ENCODE measurements around the gene NRXN3. TPM values are rescaled to one million over a fixed set of nuclear protein-coding genes. Genes with fewer than 3 reads are reported as not detected.

Gene NRXN3
- total and polyA plus RNA-seq, 8 donors = 0.53 to 2.5 (median 1.5) TPM

GRCh38 chr14:79091381-79091963, 921.3 kb downstream of the NRXN3 start:
- TF ChIP-seq CTCF (IDR thresholded peaks at IDR 0.05) = no peak
- Histone ChIP-seq H3K4me3 (no peak overlapping the region), H3K9me3 (no peaks in the 10 kb centered on the region), H3K27ac (no peak overlapping the region), H3K4me1 (peaks cover 0 to 14% (median 11%) of the 10 kb centered on the region in 3 donors), H3K36me3 (no peaks in the 10 kb centered on the region), H3K27me3 (no peaks in the 10 kb centered on the region)
- 15 to 25% methylated on average over 4 of the region's 4 CpGs for WGBS, 2 donors
- DNase-seq (no peak), ATAC-seq (peak; percentile 29 to 85 (median 74)), FAIRE-seq (no peak)
- intact Hi-C loops (cut with DNase I) = no loop called here

- intact Hi-C loops (cut with DNase I) = no loop called here
- TF ChIP-seq CTCF (IDR thresholded peaks at IDR 0.05) = no peak
- no peak for FAIRE-seq
These were observed 923.4 kb downstream of the NRXN3 start for GRCh38 chr14:79093531-79093930.

GRCh38 chr14:79094951-79095350, 924.8 kb downstream of the NRXN3 start:
- DNase-seq (no peak), ATAC-seq (no peak), FAIRE-seq (no peak)
- no peak overlapping the region for H3K27ac ChIP-seq
- no peaks in the 10 kb centered on the region for H3K9me3 ChIP-seq
- no peaks in the 10 kb centered on the region for H3K36me3 ChIP-seq
- no peak overlapping the region for H3K4me3 ChIP-seq
- TF ChIP-seq CTCF (IDR thresholded peaks at IDR 0.05) = no peak
- H3K4me1 ChIP-seq = peaks cover 0 to 11% (median 6%) of the 10 kb centered on the region in 3 donors
- 59 to 88% methylated on average over 2 of the region's 2 CpGs for WGBS, 2 donors
- no peaks in the 10 kb centered on the region for H3K27me3 ChIP-seq
- intact Hi-C loops (cut with DNase I) = no loop called here

More at GRCh38 chr14:79093531-79093930, 923.4 kb downstream of the NRXN3 start:
- no peak overlapping the region for H3K4me3 ChIP-seq
- ATAC-seq (no peak), DNase-seq (no peak)
- 93 to 97% methylated on average over 5 of the region's 5 CpGs for WGBS, 2 donors
- no peak overlapping the region for H3K27ac ChIP-seq
- H3K4me1 ChIP-seq = peaks cover 0 to 14% (median 11%) of the 10 kb centered on the region in 3 donors
- no peaks in the 10 kb centered on the region for H3K27me3 ChIP-seq
- H3K36me3 ChIP-seq = no peaks in the 10 kb centered on the region
- H3K9me3 ChIP-seq = no peaks in the 10 kb centered on the region

- intact Hi-C loops (cut with DNase I) = no loop called here
- Histone ChIP-seq H3K4me3 (no peak overlapping the region), H3K27me3 (no peaks in the 10 kb centered on the region), H3K9me3 (no peaks in the 10 kb centered on the region), H3K36me3 (no peaks in the 10 kb centered on the region), H3K27ac (no peak overlapping the region), H3K4me1 (no peaks in the 10 kb centered on the region)
- DNase-seq (no peak), FAIRE-seq (no peak), ATAC-seq (no peak)
- 79 to 94% methylated on average over 1 of the region's 1 CpG for WGBS, 2 donors
- no peak for TF ChIP-seq CTCF (IDR thresholded peaks at IDR 0.05)
These were observed 926.6 kb downstream of the NRXN3 start for GRCh38 chr14:79096811-79097210.

GRCh38 chr14:79098324-79098723, 928.2 kb downstream of the NRXN3 start:
- 70 to 83% methylated on average over 3 of the region's 3 CpGs for WGBS, 2 donors
- no peak for TF ChIP-seq CTCF (IDR thresholded peaks at IDR 0.05)
- FAIRE-seq (no peak), DNase-seq (no peak), ATAC-seq (no peak)
- intact Hi-C loops (cut with DNase I) = no loop called here
- H3K4me1 ChIP-seq = no peaks in the 10 kb centered on the region
- no peaks in the 10 kb centered on the region for H3K9me3 ChIP-seq
- no peaks in the 10 kb centered on the region for H3K27me3 ChIP-seq
- H3K27ac ChIP-seq = no peak overlapping the region
- no peaks in the 10 kb centered on the region for H3K36me3 ChIP-seq
- no peak overlapping the region for H3K4me3 ChIP-seq

Measured in pancreas (tissue), 10 donors.